H1 (cell line): ENCODE results near the gene BAZ2A. TPM values are rescaled to one million over a fixed set of nuclear protein-coding genes. Genes with fewer than 3 reads are reported as not detected.

Source experiments
- BRCA1 ChIP-seq: IDR thresholded peaks from 2 replicates; pipeline ENCODE4 v1.6.1; 2012; ENCODE audit warnings: low read depth, low read length, improper control_type of control experiment
- CHD1 ChIP-seq: IDR thresholded peaks from 2 replicates; pipeline ENCODE4 v1.6.1; 2012; ENCODE audit warnings: low read depth, low read length, improper control_type of control experiment
- FOSL1 ChIP-seq: IDR thresholded peaks from 2 replicates; pipeline ENCODE4 v1.6.1; 2011; ENCODE audit warnings: mild to moderate bottlenecking, low read depth, low read length, moderate library complexity; ENCODE audit not compliant: insufficient read depth
- POU5F1 ChIP-seq: IDR thresholded peaks from 2 replicates; pipeline ENCODE4 v1.6.1; 2011; ENCODE audit warnings: low read depth, mild to moderate bottlenecking, low read length, moderate library complexity
- SIN3A ChIP-seq, 2 experiments: IDR thresholded peaks in 1 of 2; conservative IDR thresholded peaks in 1 of 2; 2 replicates each; pipeline ENCODE4 v1.6.1; 2011 to 2012; ENCODE audit warnings: low read length in 2 of 2, improper control_type of control experiment in 1 of 2, low read depth in 1 of 2, mild to moderate bottlenecking in 1 of 2
- USF2 ChIP-seq: IDR thresholded peaks from 2 replicates; pipeline ENCODE4 v1.6.1; 2011; ENCODE audit warnings: low read length, improper control_type of control experiment
- polyA plus RNA-seq, 7 experiments: library from polyadenylated mRNA; depleted of rRNA in 3 of 7; stranded (reverse) in 5 of 7; unstranded in 2 of 7; fragments of >200 nt in 5 of 7; fragments of 200-250 nt in 2 of 7; gene quantifications; 1 replicate in 5 of 7; 2 replicates in 1 of 7; 4 replicates in 1 of 7; pipeline versions ENCODE4 v1.2.1 to v1.2.3, GENCODE V29; 2011 to 2013; ENCODE audit warnings: missing spikeins in 2 of 7, mixed read lengths in 2 of 7
- total RNA-seq: library from RNA; stranded (reverse); fragmentation: NEBNext Ultra II Directional; extraction: Animal tissue kit (Norgen Biotek cat#: 25700); gene quantifications from 2 replicates; pipeline ENCODE4 v1.2.1, GENCODE V29; 2021

The BAZ2A gene
- total and polyA plus RNA-seq, 2 of the 8 experiments (the other 6 are each of a cell fraction or from before 2014, with no cell fraction given), result 52.0 to 110 TPM

- TF ChIP-seq USF2, result no peak
- TF ChIP-seq FOSL1, result no peak
- TF ChIP-seq POU5F1, result no peak
- no peak for TF ChIP-seq CHD1
- no peak for TF ChIP-seq SIN3A (conservative IDR thresholded peaks at IDR 0.05 in 1 of 2, IDR thresholded peaks at IDR 0.05 in 1 of 2; ENCODE audit: low read depth in 1 of 2, low read length in 2 of 2)
- no peak for TF ChIP-seq BRCA1
Observed at GRCh38 chr12:56574210-56574609, 55.9 kb downstream of the BAZ2A start (continued).
